ENCODE results near the gene MLLT10.

- TF ChIP-seq CREB5 (CRISPR knock-in tag; IDR thresholded peaks at IDR 0.05; ENCODE audit: low read depth) (no peak), BACH2 (CRISPR knock-in tag; IDR thresholded peaks at IDR 0.05; ENCODE audit: borderline replicate concordance) (no peak)
Measured at GRCh38 chr10:21572578-21572977, 38.5 kb downstream of the MLLT10 start.
